ENCODE results near the gene ATG3. TPM values are rescaled to one million over a fixed set of nuclear protein-coding genes. Genes with fewer than 3 reads are reported as not detected.
"Not testable (repeated sequence)": the region's sequence is repeated elsewhere in the genome, so short reads cannot be mapped to it uniquely, and the experiment has no call there.

Gene ATG3
- total RNA-seq, 1 experiment from 2014 or later, result 97.2 TPM

DNA sequence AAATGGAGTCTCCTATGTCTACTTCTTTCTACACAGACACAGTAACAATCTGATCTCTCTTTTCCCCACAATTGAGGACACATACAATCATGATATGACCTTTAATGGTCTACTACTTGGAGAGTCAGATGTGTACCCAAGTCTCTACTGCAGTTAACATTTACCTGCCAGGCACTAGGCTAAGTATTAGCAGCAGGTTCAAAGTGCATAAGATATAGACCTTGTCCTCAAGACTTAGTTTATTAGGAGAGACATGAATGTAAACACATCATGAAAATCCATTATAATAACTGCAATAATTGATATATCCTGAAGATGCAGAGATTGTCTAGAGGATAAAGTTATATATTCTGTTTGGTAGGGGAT lies 3.2 kb upstream of the ATG3 start:
- intact Hi-C loops (cut with micrococcal nuclease), result no loop called here
- BruUV-seq (replicated peaks), result no TSS peak
- no peaks in the 10 kb centered on the region for H3K9me3 Mint-ChIP-seq (ENCODE audit: unreplicated experiment)

DNA sequence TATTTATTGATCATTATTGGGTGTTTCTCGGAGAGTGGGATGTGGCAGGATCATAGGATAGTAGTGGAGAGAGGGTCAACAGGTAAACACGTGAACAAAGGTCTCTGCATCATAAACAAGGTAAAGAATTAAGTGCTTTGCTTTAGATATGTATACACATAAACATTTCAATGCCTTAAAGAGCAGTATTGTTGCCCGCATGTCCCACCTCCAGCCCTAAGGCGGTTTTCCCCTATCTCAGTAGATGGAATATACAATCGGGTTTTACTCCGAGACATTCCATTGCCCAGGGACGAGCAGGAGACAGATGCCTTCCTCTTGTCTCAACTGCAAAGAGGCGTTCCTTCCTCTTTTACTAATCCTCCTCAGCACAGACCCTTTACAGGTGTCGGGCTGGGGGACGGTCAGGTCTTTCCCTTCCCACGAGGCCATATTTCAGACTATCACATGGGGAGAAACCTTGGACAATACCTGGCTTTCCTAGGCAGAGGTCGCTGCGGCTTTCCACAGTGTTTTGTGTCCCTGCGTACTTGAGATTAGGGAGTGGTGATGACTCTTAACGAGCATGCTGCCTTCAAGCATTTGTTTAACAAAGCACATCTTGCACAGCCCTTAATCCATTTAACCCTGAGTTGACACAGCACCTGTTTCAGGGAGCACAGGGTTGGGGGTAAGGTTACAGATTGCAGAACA lies 2.6 kb upstream of the ATG3 start:
- CTCF ChIA-PET, result interaction anchor here (0.5 kb wide), 1 partner anchor 78 kb away, joined by 4 read pairs; no protein-coding TSS in a partner anchor

More for the DNA sequence above, 3.2 kb upstream of the ATG3 start:
- Mint-ChIP-seq H3K27me3 (ENCODE audit: insufficient read depth, unreplicated experiment) (no peaks in the 10 kb centered on the region), H3K4me1 (ENCODE audit: insufficient read depth, unreplicated experiment) (peaks cover 4% of the 10 kb centered on the region), H3K36me3 (ENCODE audit: insufficient read depth, unreplicated experiment) (peaks cover 16% of the 10 kb centered on the region), H3K4me3 (ENCODE audit: unreplicated experiment) (no peak overlapping the region), H3K27ac (ENCODE audit: low read depth, unreplicated experiment) (no peak overlapping the region)
- ChIA-PET POLR2A (no interaction called here), CTCF (interaction anchor here (3.0 kb wide), 1 partner anchor 18 kb away, joined by 16 read pairs; no protein-coding TSS in a partner anchor)
- TF ChIP-seq, protein P1, sequence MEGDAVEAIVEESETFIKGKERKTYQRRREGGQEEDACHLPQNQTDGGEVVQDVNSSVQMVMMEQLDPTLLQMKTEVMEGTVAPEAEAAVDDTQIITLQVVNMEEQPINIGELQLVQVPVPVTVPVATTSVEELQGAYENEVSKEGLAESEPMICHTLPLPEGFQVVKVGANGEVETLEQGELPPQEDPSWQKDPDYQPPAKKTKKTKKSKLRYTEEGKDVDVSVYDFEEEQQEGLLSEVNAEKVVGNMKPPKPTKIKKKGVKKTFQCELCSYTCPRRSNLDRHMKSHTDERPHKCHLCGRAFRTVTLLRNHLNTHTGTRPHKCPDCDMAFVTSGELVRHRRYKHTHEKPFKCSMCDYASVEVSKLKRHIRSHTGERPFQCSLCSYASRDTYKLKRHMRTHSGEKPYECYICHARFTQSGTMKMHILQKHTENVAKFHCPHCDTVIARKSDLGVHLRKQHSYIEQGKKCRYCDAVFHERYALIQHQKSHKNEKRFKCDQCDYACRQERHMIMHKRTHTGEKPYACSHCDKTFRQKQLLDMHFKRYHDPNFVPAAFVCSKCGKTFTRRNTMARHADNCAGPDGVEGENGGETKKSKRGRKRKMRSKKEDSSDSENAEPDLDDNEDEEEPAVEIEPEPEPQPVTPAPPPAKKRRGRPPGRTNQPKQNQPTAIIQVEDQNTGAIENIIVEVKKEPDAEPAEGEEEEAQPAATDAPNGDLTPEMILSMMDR (IDR thresholded peaks at IDR 0.05; ENCODE audit: unreplicated experiment), result no peak
- no peak for DNase-seq (ENCODE audit: unreplicated experiment)

DNA sequence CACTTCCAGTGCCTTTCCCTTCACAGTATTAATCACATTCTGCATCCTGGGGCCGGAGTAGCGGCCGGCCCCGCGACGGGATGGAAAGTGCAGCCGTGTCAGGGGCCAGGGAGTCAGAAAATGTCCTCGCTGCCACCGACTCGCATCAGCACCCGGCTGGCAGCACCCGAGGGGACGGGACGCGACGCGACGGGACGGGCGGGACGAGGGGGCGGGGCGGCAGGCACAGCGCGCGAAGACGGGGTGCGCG lies 353 bp downstream of the ATG3 start:
- H3K4me1 Mint-ChIP-seq (ENCODE audit: insufficient read depth, unreplicated experiment), result peaks cover 12% of the 10 kb centered on the region
- H3K36me3 Mint-ChIP-seq (ENCODE audit: insufficient read depth, unreplicated experiment), result peaks cover 16% of the 10 kb centered on the region
- TF ChIP-seq, protein P1 (IDR thresholded peaks at IDR 0.05; ENCODE audit: unreplicated experiment), result no peak
- peak overlapping the region; percentile 96 for H3K4me3 Mint-ChIP-seq (ENCODE audit: unreplicated experiment)
- TSS peak; percentile 42 for BruUV-seq (replicated peaks)
- intact Hi-C loops (cut with micrococcal nuclease), result no loop called here
- DNase-seq (ENCODE audit: unreplicated experiment), result no peak
- H3K9me3 Mint-ChIP-seq (ENCODE audit: unreplicated experiment), result no peaks in the 10 kb centered on the region
- H3K27me3 Mint-ChIP-seq (ENCODE audit: insufficient read depth, unreplicated experiment), result no peaks in the 10 kb centered on the region
- CTCF ChIA-PET, result interaction anchor here (1.2 to 1.3 kb wide), 2 partner anchors 10 to 21 kb away, joined by 4 read pairs; no protein-coding TSS in a partner anchor
- peak overlapping the region; percentile 98 for H3K27ac Mint-ChIP-seq (ENCODE audit: low read depth, unreplicated experiment)
- POLR2A ChIA-PET, result interaction anchor here (0.6 to 4.3 kb wide), 19 partner anchors 12 to 473 kb away, joined by 3 to 35 read pairs (median 4); partner anchors contain the start of gene GTPBP8

More for the DNA sequence above, 2.6 kb upstream of the ATG3 start:
- DNase-seq (ENCODE audit: unreplicated experiment); H3K4me3 Mint-ChIP-seq (ENCODE audit: unreplicated experiment); H3K27me3 Mint-ChIP-seq (ENCODE audit: insufficient read depth, unreplicated experiment); H3K4me1 Mint-ChIP-seq (ENCODE audit: insufficient read depth, unreplicated experiment); intact Hi-C loops (cut with micrococcal nuclease); H3K27ac Mint-ChIP-seq (ENCODE audit: low read depth, unreplicated experiment); BruUV-seq (replicated peaks); H3K9me3 Mint-ChIP-seq (ENCODE audit: unreplicated experiment): not testable (repeated sequence)
- POLR2A ChIA-PET, result interaction anchor here (4.3 kb wide), 1 partner anchor 427 kb away, joined by 35 read pairs; the partner anchor contains the start of gene GTPBP8
- H3K36me3 Mint-ChIP-seq (ENCODE audit: insufficient read depth, unreplicated experiment), result peaks cover 11% of the 10 kb centered on the region

DNA sequence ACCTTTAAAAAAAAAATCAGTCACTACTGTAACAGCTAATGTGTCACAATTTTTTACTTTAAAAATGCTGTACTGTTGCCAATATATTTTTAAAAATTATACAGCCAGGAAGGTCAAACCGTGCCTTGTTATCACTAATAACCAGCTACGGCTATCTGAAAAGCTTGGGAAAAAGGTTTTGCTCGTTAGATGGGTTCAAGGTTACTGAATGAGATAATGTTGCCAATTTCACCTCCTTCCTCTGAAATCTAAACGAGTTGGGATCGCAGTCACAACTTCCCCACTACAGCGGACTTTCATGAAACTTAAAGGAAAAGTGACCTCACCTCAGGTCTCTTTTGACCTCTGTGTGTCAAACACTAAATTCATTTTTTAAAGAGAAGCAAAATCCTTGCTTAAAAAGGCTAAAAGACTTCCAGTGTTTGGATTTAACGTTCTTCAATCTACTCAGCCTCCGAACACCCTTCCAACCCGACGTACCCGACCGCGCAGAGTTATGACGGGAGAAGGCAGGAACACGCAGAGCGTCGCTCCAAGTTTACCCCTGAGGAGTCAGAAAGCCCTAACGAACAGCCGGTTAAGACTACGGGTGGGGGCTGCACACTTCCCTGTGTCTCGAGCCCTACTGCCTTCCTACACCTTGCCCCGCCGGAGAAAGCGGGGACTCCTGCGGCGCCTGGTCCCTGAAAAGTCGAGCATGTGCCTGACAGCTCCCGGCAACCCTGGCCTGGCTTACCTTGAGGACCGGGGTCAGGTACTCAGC lies 860 bp downstream of the ATG3 start:
- H3K27ac Mint-ChIP-seq (ENCODE audit: low read depth, unreplicated experiment), result peak overlapping the region; percentile 98
- POLR2A ChIA-PET, result interaction anchor here (0.6 to 4.3 kb wide), 22 partner anchors 9 to 472 kb away, joined by 3 to 35 read pairs (median 4); partner anchors contain the start of gene GTPBP8
- H3K9me3 Mint-ChIP-seq (ENCODE audit: unreplicated experiment), result no peaks in the 10 kb centered on the region
- peak; percentile 84 for DNase-seq (ENCODE audit: unreplicated experiment)
- peaks cover 12% of the 10 kb centered on the region for H3K36me3 Mint-ChIP-seq (ENCODE audit: insufficient read depth, unreplicated experiment)
- intact Hi-C loops (cut with micrococcal nuclease), result no loop called here
- TF ChIP-seq, protein P1 (IDR thresholded peaks at IDR 0.05; ENCODE audit: unreplicated experiment), result no peak
- CTCF ChIA-PET, result interaction anchor here (1.3 kb wide), 1 partner anchor 22 kb away, joined by 4 read pairs; no protein-coding TSS in a partner anchor
- H3K27me3 Mint-ChIP-seq (ENCODE audit: insufficient read depth, unreplicated experiment), result no peaks in the 10 kb centered on the region
- H3K4me3 Mint-ChIP-seq (ENCODE audit: unreplicated experiment), result peak overlapping the region; percentile 96
- BruUV-seq (replicated peaks), result no TSS peak
- H3K4me1 Mint-ChIP-seq (ENCODE audit: insufficient read depth, unreplicated experiment), result peaks cover 12% of the 10 kb centered on the region

Measured in MCF 10A (cell line).